ENCODE results near the gene IRX2.

IRX2 gene

DNA sequence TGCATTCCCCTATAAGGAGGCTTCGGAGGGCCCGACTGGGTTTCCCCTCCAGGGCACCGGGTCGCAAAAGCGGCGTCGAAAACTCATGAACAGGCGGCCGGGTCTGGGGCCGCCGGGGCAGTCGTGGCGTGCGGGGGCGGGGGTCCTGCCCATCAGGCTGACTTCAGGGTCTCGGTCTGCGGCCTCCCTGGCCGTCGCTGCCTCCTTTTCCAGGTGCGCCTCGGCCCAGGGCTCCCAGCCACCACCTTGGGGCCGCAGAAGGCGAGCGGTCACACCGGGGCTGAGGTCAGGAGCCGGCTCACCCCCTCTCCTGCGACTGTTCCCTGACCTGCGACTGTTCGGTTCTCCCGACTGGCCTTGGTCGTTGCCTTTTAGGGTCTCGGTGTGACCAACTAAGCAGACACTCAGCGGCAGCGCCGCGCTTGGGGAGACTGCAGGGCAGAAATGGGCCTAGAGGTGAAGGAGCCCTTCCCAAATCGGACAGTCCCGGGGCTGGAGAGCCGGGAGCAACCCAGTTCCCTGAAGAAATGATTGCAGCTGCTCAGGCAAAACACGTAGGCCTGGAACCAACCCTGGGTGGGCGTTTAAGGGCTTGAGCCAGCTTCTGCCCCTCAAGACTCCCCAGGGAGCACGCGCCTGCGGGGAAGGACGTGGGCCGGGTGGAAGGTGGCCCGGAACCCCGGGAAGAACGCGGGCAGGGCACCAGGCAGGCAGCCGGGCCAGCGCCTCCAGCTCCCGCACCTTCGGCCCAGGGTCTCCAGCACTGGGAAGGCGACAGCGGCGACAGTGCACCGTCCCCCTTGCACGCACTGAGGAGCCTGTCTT is 11.2 kb downstream of the IRX2 start:
- no peak for DNase-seq

DNA sequence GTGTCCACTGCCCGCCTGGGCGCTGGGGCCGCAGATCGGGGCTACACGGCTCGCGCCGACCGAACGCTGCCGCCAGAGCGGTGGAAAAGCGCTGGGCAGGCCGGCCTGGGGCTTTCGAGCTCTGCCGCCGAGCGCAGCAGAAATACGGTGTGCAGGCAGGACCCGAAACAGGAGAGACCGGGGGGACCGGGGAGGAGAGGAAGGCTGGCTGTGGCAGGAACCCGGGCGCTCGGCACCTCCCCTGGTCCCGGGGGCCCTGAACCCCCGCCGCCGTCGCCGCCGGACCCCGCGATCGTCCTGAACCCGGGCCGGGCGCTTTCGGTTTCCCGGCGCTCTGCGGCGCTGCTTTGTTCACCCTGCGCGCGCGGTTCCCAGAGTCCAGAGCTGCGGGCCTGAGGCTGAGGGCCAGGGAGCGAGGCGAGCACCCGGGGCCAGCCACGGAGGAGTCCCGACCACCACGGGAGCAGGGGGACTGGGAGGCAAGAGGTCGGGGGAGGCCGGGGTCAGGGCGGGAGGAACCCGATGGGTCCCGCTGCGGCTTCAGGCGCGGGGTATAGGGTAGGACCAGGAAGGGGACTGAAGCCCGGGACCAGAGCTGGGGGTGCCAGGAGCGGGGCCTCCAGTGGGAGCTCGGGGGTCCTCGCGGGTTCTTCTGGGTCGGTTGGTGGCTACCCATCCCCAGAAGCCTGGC is 12.0 kb downstream of the IRX2 start:
- no peak for DNase-seq

- DNase-seq, result no peak
Observed at GRCh38 chr5:2738700-2739359, 12.6 kb downstream of the IRX2 start.

DNA sequence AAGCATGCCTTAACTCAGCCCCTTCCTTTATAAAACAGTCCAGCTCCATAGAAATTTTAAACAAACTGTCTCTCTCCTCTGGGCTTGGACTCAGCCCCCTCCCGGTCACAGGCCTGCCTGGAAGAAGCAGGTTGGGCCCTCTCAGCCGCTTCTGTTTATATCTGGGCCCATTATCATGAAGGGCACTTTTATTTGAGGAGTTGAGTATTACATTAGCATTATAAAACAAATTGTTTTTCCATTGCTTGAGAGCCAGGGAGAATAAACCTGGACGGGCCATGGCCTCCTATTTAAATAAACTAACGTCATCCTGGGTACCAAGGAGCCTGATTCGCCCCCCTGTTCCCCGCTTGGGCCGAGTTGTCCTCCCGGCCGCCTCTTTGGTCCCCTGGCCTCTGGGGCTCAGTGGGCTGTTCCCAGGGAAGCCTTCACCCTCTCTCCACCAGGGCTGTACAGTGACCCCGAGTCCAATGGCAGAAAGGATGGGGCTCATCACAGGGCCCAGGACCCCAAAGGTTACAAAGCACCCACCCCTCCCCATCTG is 13.2 kb downstream of the IRX2 start:
- no peak for DNase-seq

GRCh38 chr5:2737273-2738155 is 14.0 kb downstream of the IRX2 start:
- no peak for DNase-seq

- no peak for DNase-seq
Observed at GRCh38 chr5:2736872-2737271, 14.6 kb downstream of the IRX2 start.

DNA sequence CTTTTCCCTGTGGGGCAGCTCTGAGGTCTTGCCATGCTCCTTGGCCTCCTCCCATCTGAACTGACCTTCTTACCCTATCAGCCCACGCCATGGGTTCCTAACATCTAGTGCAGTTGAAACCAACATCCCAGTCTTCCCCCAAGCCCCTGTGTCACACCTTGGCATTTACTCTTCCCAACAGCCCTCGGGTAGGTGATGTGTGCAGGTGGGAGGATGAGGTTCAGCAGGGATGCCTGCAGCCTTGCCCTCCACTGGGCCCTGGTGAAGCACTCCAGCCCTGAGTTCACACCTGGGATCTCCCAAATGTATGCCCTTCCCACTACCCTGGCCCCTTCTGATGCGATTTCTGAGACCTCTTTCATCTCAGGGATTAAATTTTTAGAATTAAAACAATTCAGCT is 15.5 kb downstream of the IRX2 start:
- no peak for DNase-seq

DNA sequence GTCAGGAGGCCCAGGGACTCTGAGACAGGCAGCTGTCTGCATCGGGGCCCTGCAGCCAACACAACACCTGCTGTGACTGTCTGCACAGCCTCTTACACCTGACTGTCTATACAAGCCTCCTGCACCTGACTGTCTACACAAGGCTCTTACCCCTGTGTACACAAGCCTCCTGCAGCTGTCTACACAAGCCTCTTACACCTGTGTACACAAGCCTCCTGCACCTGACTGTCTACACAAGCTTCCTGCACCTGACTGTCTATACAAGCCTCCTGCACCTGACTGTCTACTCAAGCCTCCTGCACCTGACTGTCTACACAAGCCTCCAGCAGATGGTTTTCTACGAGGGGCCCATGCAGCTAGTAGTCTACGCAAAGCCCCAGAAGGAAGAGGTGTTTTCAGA is 18.6 kb downstream of the IRX2 start:
- DNase-seq, result no peak

- DNase-seq, result no peak
Observed at GRCh38 chr5:2732004-2732403, 19.5 kb downstream of the IRX2 start.

DNA sequence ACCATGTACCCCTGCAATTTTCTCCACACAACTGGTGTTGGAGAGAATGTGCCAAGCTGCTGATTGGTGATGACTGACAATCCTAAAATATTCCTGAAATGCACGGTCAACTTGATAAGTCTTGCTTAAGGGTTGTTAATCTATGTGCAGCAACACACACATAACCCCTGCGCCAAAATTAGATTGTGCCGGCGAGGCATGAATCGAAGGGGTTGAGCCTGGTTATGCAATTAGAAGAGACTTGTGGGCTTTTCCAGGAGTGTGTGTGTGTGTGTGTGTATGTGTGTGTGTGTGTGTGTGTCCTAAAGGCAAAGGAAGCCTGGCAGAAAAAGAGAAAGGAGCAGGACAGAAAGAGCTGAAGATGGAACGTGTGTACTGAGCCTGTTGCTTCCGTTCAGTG is 22.3 kb downstream of the IRX2 start:
- DNase-seq, result no peak

DNA sequence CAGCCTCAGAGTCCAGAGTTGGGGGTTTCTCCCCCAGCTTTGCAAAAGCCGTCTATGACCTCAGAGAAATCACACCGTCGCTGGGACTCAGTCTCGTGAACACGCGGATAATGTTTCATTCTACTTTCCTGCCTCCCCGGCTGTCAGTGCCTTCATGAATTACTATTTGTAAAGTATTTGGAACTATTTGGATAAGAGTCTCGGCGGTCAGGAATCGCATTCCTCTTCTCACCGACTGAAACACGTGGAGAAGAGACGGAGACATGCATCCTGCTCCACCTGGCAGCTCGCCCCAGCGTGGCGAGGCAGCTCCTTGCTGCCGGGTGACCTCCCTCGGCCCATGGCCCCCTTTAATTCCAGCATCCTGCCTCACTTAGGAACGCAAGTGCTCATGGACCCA is 23.9 kb downstream of the IRX2 start:
- no peak for DNase-seq

- DNase-seq, result no peak
Observed at GRCh38 chr5:2725980-2726765, 25.3 kb downstream of the IRX2 start.

DNA sequence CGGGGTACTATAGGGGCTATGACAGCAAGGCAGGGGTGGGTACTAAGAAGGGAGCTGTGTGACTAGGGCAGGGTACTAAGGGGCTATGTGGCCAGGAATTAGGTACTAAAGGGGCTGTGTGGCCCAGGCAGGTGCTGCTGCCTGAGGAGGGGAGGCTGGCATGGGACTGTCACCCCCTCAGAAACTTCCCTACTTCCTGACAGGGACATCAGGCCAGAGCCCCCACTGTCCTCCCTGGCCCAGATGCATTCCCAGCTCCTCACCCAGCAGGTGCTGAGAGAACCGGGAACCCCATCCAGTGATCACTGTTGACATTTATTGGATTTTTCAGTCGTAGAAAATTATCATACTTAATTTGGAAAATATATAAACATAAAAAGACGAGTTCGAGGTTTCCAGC is 26.6 kb downstream of the IRX2 start:
- no peak for DNase-seq

DNA sequence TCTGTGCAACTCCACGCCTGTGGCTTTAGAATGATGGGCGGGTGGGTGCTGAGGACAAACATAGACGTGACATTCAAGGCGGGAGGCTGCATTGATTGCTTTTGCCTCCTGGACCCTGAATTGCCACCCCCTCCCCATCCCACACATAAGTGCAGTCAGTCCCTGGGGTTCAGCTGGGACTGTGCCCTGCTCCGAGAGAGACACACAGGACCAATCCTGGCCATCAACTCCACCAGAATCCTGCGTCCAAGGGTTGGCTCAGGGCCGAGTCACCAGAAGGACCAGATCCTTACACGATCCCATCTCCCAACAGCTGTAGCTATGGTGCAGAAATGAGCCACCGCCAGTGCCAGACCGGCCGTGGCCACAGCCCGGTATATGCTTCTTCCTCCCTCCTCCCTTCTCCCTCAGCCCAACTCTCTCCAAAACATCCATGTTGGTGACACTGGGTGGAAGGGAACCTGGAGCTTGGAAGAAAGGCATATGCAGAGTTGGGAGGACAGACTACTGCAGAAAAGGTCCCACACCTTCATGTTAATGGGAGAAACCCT is 27.4 kb downstream of the IRX2 start:
- no peak for DNase-seq

DNA sequence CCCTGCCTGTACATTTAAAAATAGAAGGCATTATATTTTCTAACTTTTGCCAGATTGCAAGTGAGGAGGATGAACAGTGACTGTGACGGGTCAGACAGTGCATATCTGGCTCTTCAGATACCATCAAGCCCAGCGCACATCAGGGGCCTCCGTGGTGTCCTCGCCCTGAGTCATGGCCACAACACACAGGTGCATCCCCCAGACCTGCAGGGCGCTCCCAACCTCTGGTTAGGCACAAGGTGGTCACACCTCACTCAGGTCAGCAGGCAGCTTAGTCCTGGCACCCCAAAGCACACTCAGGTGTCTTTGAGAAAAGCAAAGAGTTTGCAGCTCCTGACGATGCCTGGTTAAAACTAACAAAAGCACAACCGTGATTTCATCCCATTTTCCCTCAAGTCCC is 28.6 kb downstream of the IRX2 start:
- DNase-seq, result no peak

DNA sequence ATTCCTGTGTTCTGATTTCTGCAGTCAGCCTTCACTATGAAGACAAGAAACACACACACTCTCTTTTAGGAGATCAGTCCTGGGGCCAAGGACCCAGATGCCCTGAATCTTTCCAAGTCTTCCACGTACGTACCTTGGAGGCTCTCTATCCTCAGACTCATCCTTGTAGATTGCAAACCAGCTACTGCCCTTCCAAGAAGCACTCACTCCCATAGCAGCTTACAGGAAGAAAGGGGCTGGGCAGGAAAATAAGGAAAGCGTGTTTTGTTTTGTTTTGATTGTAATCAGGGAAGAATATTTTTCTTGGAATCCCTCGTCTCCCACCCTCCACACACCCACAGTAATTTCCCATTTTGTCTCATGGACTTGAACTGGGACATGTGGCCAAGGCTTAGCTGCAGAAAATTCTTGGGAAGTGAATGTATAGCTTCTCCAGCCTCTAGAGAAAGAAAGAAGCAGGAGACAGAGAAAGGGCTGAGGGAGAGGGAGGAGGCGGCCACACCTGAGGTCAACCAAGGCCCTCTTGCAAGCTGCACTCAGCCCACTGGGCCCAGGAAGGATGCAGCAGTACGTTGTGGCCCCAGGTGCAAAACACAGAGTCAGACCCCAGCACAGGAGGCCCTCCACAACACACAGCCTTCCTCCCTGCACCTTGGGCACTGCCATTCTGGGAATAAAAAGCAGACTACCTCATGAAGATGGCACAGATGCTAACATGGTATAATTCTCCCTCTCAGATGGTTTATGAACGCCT is 29.9 kb downstream of the IRX2 start:
- DNase-seq, result no peak

GRCh38 chr5:2719332-2719731 is 32.1 kb downstream of the IRX2 start:
- DNase-seq, result no peak

DNA sequence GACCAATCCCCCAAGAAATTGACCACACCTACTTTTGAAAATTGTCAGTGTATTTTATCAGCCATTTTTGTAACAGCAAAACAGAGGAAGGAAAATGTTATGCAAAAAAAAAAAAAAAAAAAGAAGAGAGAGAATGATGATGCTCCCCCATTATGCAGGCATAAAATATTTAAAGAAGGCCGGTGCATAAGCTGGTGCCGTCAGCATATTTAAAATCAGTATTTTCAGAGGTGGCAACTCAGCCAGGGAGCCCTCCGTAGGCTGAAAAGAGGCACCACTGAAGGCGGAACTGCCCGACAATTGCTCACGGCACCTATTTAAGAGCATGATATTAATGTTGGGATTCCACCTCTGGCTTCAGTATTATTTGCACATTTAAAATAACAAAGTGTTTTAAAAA is 33.4 kb downstream of the IRX2 start:
- no peak for DNase-seq

DNA sequence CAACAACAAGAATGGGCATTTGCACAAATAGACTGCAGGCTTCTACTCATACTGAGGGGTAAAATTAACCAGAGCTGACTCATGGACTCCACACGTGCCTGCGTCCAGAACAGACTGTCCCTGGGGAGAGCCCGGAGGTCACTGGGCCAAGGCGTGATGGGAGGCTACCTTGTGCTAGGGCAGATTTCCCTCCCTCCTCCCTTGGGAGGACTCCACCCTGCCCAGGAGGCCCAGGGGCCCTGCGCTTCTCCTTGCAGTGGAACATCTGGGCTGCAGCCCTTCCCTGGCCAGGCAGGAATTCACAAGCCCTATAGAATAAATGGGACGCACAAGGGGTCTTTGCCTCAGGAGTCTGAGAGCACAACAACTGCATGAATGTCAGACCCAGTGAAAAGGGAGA is 35.6 kb downstream of the IRX2 start:
- no peak for DNase-seq

- no peak for DNase-seq
Observed at GRCh38 chr5:2714805-2715204, 36.7 kb downstream of the IRX2 start.

- DNase-seq, result no peak
Observed at GRCh38 chr5:2714026-2714425, 37.5 kb downstream of the IRX2 start.
